Left kidney (tissue), 2 donors: ENCODE measurements around the gene FOXN3. TPM values are rescaled to one million over a fixed set of nuclear protein-coding genes. Genes with fewer than 3 reads are reported as not detected.

Experiments
- DNase-seq: peaks from one replicate; pipeline ENCODE4 v3.0.0-alpha.2; 2013
- polyA plus RNA-seq: library from polyadenylated mRNA; unstranded; fragments of 120-200 nt; gene quantifications from one replicate; pipeline ENCODE4 v1.2.1, GENCODE V29; 2013; ENCODE audit not compliant: insufficient read length

The FOXN3 gene
- polyA plus RNA-seq, 1 donor = 32.2 TPM

DNA sequence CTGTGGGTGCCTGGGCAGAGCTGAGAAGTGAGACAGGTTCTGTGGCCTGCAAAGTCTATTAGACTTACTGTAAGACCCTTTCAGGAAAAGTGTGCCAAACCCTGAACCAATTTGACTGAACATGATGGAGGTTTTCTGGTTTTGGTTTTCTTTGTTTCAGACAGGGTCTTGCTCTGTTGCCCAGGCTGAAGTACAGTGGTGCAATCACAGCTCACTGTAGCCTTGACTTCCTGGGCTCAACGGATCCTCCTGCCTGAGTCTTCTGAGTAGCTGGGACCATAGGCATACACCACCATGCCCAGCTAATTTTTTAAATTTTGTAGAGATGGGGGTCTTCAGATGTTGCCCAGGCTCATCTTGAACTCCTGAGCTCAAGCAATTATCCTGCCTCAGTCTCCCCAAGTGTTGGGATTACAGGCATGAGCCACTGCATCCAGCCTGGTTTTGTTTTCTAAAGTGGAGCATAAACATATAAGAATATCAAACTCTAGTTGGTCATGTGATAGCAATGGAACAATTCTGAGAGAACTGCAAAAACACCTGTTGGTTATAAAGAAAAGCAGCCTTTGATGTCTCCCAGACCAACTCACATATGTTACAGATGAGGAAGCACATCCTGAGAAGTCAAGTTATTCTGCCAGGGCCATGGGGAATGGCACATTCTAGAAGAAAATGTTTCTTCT is 166.9 kb downstream of the FOXN3 start:
- DNase-seq = no peak

GRCh38 chr14:89249065-89249695 is 167.9 kb downstream of the FOXN3 start:
- no peak for DNase-seq

- no peak for DNase-seq
These were observed 168.5 kb downstream of the FOXN3 start for GRCh38 chr14:89248411-89249064.

DNA sequence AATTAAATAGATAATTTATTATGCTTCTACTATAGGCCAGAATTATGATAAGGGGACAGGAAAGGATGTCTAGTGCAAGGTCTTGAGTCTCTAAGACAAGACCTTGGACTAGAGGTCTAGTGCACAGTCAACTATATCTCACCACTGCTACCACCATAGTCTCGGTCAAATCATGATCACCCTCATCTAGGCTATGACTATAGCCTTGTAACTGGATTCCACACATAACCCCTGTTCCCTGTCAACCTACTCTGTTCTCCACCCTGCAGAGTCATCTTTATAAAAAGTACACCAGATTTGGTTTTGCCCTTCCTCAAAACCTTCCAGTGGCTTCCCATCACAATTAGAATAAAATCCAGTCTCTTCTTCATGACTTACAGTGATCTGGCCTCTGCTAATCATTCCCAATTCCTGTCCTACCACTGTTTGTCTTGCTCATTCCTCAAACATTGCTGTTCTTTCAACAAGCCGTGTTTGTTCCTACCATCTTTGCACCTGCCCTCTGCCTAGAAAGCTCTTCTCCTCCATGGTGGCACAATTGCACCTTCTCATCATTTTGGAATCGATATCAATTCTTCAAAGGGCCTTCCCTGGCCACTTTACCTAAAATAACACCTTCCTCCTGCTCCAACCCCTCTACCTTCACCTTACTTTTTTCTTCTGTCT is 169.4 kb downstream of the FOXN3 start:
- DNase-seq = no peak

GRCh38 chr14:89246290-89246689 is 170.7 kb downstream of the FOXN3 start:
- DNase-seq = no peak

GRCh38 chr14:89245802-89246201 is 171.2 kb downstream of the FOXN3 start:
- DNase-seq = no peak

- DNase-seq = no peak
These were observed 172.3 kb downstream of the FOXN3 start for GRCh38 chr14:89244720-89245119.

GRCh38 chr14:89243741-89244140 is 173.3 kb downstream of the FOXN3 start:
- DNase-seq = no peak

GRCh38 chr14:89243286-89243685 is 173.7 kb downstream of the FOXN3 start:
- DNase-seq = no peak

GRCh38 chr14:89242652-89243279 is 174.3 kb downstream of the FOXN3 start:
- DNase-seq = no peak

GRCh38 chr14:89241934-89242651 is 174.9 kb downstream of the FOXN3 start:
- DNase-seq = no peak

DNA sequence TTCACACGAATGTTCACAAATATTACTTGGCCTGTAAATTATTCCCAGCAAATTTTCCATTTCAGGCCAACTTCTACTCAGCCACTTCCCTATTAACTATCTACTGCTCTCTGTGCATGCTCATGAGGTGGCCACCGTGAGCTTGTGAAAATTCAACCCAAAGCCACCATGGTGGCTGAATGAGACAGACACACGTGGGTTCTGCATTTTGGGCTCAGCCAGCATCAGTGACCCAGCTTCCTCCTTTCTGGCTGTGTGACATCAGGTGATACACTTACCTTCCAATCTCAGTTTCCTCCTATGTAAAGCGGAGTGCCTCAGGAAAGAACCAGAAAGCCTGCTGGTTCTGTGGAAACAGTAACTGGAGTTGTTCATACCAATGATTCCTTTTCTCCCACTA is 175.8 kb downstream of the FOXN3 start:
- DNase-seq = no peak

GRCh38 chr14:89240414-89240813 is 176.6 kb downstream of the FOXN3 start:
- DNase-seq = no peak

GRCh38 chr14:89239023-89239422 is 178.0 kb downstream of the FOXN3 start:
- no peak for DNase-seq

- DNase-seq = no peak
These were observed 179.0 kb downstream of the FOXN3 start for GRCh38 chr14:89237921-89238529.

DNA sequence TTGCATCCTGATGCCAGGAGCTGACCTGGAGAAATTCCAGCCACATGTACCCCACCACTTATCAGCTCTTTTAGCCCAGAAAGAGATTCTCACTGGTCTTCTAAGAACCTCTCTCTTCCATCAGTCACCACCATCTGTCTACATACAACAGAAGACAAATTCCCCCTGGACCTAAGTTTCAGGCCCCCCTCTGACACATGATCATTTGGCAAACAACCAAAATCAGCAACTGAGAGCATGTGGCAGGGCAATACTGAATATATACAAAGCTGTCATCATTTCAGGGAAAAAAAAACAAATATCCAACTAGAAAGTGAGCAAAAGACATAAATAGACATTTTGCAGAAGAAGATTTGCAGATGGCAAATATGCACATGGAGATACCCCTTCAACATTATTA is 180.2 kb downstream of the FOXN3 start:
- DNase-seq = no peak

DNA sequence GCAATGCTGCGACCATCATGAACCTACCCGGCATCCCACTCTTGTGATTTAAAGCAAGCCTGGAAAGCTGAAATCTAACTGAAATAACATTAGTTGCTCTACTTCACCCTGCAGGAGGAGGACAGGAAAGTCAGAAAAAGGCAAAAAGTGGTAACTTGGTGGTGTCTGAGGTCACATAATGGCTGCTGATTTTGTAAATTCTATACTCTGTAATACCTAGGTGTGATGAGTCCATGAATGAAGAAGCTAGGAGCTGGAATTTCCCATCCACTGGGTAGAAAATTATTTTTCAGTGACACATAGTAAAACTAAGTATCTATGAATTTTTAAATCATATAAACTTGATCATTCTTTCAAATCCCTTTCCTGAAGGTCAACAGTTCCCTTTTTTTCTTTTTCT is 183.8 kb downstream of the FOXN3 start:
- DNase-seq = no peak

GRCh38 chr14:89232265-89233070 is 184.6 kb downstream of the FOXN3 start:
- no peak for DNase-seq

DNA sequence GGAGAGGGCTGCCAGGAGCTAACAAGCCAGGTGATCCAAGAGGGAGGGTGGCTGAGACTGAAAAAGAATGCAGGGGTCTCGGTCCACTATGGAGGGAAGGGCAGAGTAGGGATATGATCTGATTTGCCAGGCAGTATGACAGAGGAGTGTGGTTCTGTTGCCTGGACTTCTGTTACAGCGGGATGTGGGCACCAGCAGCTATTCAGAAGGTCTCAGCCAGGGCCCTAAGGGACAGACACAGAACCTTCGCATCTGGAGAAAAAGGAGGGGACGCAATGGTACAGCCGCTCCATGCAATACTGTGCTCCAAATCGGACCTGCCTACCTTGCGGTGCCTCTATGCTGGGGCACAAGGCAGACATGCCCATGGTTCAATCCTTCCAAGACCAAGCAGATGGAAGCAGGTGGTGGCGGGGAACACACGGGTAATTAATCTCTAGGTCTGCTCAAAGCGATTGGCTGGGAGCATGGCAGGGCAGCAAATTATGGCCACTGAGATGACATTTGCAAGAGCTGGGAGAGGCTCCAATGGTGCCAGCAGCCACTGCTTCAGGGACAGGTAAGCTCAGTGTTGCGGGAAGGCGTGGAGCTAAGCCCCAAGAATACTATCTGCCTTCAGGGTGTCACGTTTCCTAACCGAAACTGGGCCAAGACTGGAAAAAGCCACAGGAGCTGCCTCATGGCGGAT is 185.5 kb downstream of the FOXN3 start:
- DNase-seq = no peak
